HEK293T (cell line): ENCODE data around the gene AP1G1.

ENCODE experiments used
- CTCF ChIA-PET: fragments of 350-600 bp; formaldehyde crosslinking; extraction: SDS; loops from one replicate; lab custom pipeline; 2021; ENCODE audit warnings: antibody characterized with exemption, inconsistent platforms; lab: Yijun Ruan, JAX
- POLR2A ChIA-PET: fragments of 350-600 bp; formaldehyde crosslinking; extraction: SDS; loops from one replicate; lab custom pipeline; 2020; ENCODE audit warnings: antibody characterized with exemption, inconsistent platforms; lab: Yijun Ruan, JAX
- DNase-seq: peaks from one replicate; pipeline ENCODE4 v3.0.0; 2012; ENCODE audit warnings: mixed read lengths; ENCODE audit errors: extremely low spot score
- ARNT ChIP-seq: fragments of 450-650 bp; IDR thresholded peaks from 2 replicates; pipeline ENCODE4 v1.6.1; 2017; ENCODE audit warnings: mild to moderate bottlenecking
- BHLHE40 ChIP-seq: fragments of 450-650 bp; IDR thresholded peaks from 2 replicates; pipeline ENCODE4 v1.6.1; 2016; ENCODE audit warnings: mild to moderate bottlenecking, moderate library complexity, borderline replicate concordance
- CTBP1 ChIP-seq: fragments of 450-650 bp; IDR thresholded peaks from 2 replicates; pipeline ENCODE4 v1.6.1; 2016; ENCODE audit warnings: borderline replicate concordance
- ELF4 ChIP-seq: fragments of 450-650 bp; IDR thresholded peaks from 2 replicates; pipeline ENCODE4 v1.6.1; 2017; ENCODE audit warnings: antibody characterized with exemption
- FOXA1 ChIP-seq: fragments of 450-650 bp; IDR thresholded peaks from 2 replicates; pipeline ENCODE4 v1.6.1; 2016; ENCODE audit warnings: mild to moderate bottlenecking
- FOXK2 ChIP-seq: fragments of 450-650 bp; IDR thresholded peaks from 2 replicates; pipeline ENCODE4 v1.6.1; 2016; ENCODE audit warnings: mild to moderate bottlenecking
- FOXM1 ChIP-seq: fragments of 450-650 bp; IDR thresholded peaks from 2 replicates; pipeline ENCODE4 v1.6.1; 2017; ENCODE audit warnings: mild to moderate bottlenecking, borderline replicate concordance
- HDGF ChIP-seq: fragments of 450-650 bp; IDR thresholded peaks from 2 replicates; pipeline ENCODE4 v1.6.1; 2017; ENCODE audit warnings: antibody characterized with exemption, borderline replicate concordance
- L3MBTL2 ChIP-seq: fragments of 450-650 bp; conservative IDR thresholded peaks from 2 replicates; pipeline ENCODE4 v1.6.1; 2016; ENCODE audit warnings: mild to moderate bottlenecking
- LEF1 ChIP-seq: fragments of 450-650 bp; IDR thresholded peaks from 2 replicates; pipeline ENCODE4 v1.6.1; 2017; ENCODE audit warnings: mild to moderate bottlenecking, borderline replicate concordance
- NFRKB ChIP-seq: fragments of 450-650 bp; IDR thresholded peaks from 2 replicates; pipeline ENCODE4 v1.6.1; 2016; ENCODE audit warnings: mild to moderate bottlenecking, moderate library complexity
- SP1 ChIP-seq: fragments of 450-650 bp; IDR thresholded peaks from 2 replicates; pipeline ENCODE4 v1.6.1; 2017
- SUZ12 ChIP-seq: fragments of 450-650 bp; IDR thresholded peaks from 2 replicates; pipeline ENCODE4 v1.6.1; 2016; ENCODE audit warnings: mild to moderate bottlenecking
- TARDBP ChIP-seq: fragments of 450-650 bp; IDR thresholded peaks from 2 replicates; pipeline ENCODE4 v1.6.1; 2016
- ZNF384 ChIP-seq: fragments of 450-650 bp; IDR thresholded peaks from 2 replicates; pipeline ENCODE4 v1.6.1; 2016
- TF ChIP-seq, protein P1 (sequence below): fragments of 450-650 bp; IDR thresholded peaks from 2 replicates; pipeline ENCODE4 v1.6.1; 2016

AP1G1 gene

GRCh38 chr16:71808593-71809459 lies at the start of gene AP1G1:
AP1G1 (minus strand) TSS chr16:71808834; CDS start chr16:71789479, 19,355 bp downstream.
- TF ChIP-seq SUZ12: no peak
- peak; percentile 37 for TF ChIP-seq L3MBTL2
- TF ChIP-seq TARDBP: no peak; the same call in 1 of the 2 replicates
- 0 out of 2 replicates have a peak, but pooled peaks have one; percentile 3 for TF ChIP-seq FOXM1
- TF ChIP-seq CTBP1: peak; percentile 73
- TF ChIP-seq BHLHE40: no peak
- TF ChIP-seq FOXK2: no peak
- peak; percentile 76 for TF ChIP-seq LEF1
- TF ChIP-seq NFRKB: peak; percentile 99
- TF ChIP-seq ZNF384: no peak
- TF ChIP-seq ELF4: peak; percentile 49; the same call in 1 of the 2 replicates
- TF ChIP-seq, protein P1, sequence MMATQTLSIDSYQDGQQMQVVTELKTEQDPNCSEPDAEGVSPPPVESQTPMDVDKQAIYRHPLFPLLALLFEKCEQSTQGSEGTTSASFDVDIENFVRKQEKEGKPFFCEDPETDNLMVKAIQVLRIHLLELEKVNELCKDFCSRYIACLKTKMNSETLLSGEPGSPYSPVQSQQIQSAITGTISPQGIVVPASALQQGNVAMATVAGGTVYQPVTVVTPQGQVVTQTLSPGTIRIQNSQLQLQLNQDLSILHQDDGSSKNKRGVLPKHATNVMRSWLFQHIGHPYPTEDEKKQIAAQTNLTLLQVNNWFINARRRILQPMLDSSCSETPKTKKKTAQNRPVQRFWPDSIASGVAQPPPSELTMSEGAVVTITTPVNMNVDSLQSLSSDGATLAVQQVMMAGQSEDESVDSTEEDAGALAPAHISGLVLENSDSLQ: peak; percentile 82
- peak; percentile 93 for DNase-seq
- ChIA-PET POLR2A (interaction anchor here (0.5 to 3.0 kb wide), 9 partner anchors 11 to 76 kb away, joined by 3 to 11 read pairs (median 3); partner anchors contain the start of genes ATXN1L and ZNF821), CTCF (interaction anchor here (0.9 kb wide), 1 partner anchor 15 kb away, joined by 3 read pairs; no protein-coding TSS in a partner anchor)

GRCh38 chr16:71855937-71856662 lies 47.5 kb upstream of the AP1G1 start:
- TF ChIP-seq, protein P1: no peak
- no peak for TF ChIP-seq FOXA1
- TF ChIP-seq NFRKB: no peak
- TF ChIP-seq FOXM1: no peak
- no peak for TF ChIP-seq L3MBTL2
- TF ChIP-seq ELF4: no peak
- TF ChIP-seq ZNF384: no peak
- POLR2A ChIA-PET: interaction anchor here (1.6 kb wide), 1 partner anchor 10 kb away, joined by 3 read pairs; the partner anchor contains the start of gene ATXN1L
- DNase-seq: no peak
- CTCF ChIA-PET: no interaction called here

- POLR2A ChIA-PET: interaction anchor here (1.1 to 1.6 kb wide), 2 partner anchors 9 to 20 kb away, joined by 3 read pairs; partner anchors contain the start of gene ATXN1L
- no peak for DNase-seq
- TF ChIP-seq, protein P1: no peak
- CTCF ChIA-PET: no interaction called here
These were observed 45.8 kb upstream of the AP1G1 start for GRCh38 chr16:71854369-71854948.

DNA sequence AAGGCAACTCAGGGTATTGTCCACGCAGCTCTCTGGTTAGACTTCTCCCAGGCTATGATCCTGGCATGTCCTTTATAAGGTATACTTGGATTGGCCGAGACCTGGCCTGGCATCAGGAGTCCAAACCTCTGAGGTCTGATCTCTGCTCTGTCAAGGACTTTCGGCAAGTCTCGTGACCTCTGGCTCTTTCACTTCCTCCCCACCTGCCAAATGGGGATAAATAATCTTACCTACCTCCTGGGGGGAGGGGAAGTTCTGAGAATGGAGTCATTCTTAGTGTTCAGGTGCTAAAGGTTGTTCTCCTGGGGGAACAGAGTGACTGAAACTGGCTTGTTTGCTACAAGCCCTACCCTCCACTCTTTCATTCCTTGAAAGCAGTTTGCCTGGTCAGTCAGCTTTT lies 44.8 kb upstream of the AP1G1 start:
- DNase-seq: no peak
- no peak for TF ChIP-seq FOXA1
- POLR2A ChIA-PET: no interaction called here
- CTCF ChIA-PET: no interaction called here

- no peak for TF ChIP-seq SUZ12
- no peak for TF ChIP-seq FOXA1
- no peak for TF ChIP-seq ARNT
- TF ChIP-seq ELF4: no peak
- no peak for TF ChIP-seq NFRKB
- no peak for TF ChIP-seq HDGF
- no peak for TF ChIP-seq BHLHE40
- TF ChIP-seq CTBP1: no peak
- TF ChIP-seq, protein P1: no peak
- TF ChIP-seq FOXK2: no peak
- no peak for TF ChIP-seq L3MBTL2
- no peak for TF ChIP-seq TARDBP
- TF ChIP-seq FOXM1: no peak
- TF ChIP-seq ZNF384: no peak
- no peak for TF ChIP-seq LEF1
- no peak for TF ChIP-seq SP1
- POLR2A ChIA-PET: no interaction called here
These were observed 43.9 kb upstream of the AP1G1 start for GRCh38 chr16:71852561-71852960.

More at GRCh38 chr16:71852561-71852960, 43.9 kb upstream of the AP1G1 start:
- CTCF ChIA-PET: interaction anchor here (0.8 kb wide), 1 partner anchor 30 kb away, joined by 3 read pairs; no protein-coding TSS in a partner anchor
- DNase-seq: no peak
